Activated B cell treated with CpG ODN at 0.5 μM for 24 hours (primary cell): ENCODE results near the gene GRIK1. TPM values are rescaled to one million over a fixed set of nuclear protein-coding genes. Genes with fewer than 3 reads are reported as not detected.

Experiments used
- ATAC-seq: fragments of 200-7000 bp; cut with Tn5 transposase; one replicate; pipeline ENCODE4 v1.10.0; 2021; ENCODE audit warnings: low read depth, mild to moderate bottlenecking, moderate library complexity
- CTCF ChIA-PET: fragments of 350-600 bp; sonication (Branson Sonifier 250); formaldehyde crosslinking; loops from one replicate; lab custom pipeline; 2021; ENCODE audit warnings: antibody characterized with exemption; lab: Charles Lee
- POLR2A ChIA-PET: fragments of 350-600 bp; sonication (Branson Sonifier 250); formaldehyde crosslinking; loops from one replicate; lab custom pipeline; 2021; ENCODE audit warnings: antibody characterized with exemption; lab: Charles Lee
- DNase-seq: peaks from one replicate; pipeline ENCODE4 v3.0.0; 2022
- H3K27ac Mint-ChIP-seq: one replicate; pipeline ENCODE4 v1.8.0; 2020; ENCODE audit warnings: mixed read lengths
- H3K27me3 Mint-ChIP-seq: one replicate; pipeline ENCODE4 v1.8.0; 2021; ENCODE audit warnings: mixed read lengths
- H3K36me3 Mint-ChIP-seq: one replicate; pipeline ENCODE4 v1.8.0; 2021; ENCODE audit warnings: low read depth, mixed read lengths
- H3K4me1 Mint-ChIP-seq: one replicate; pipeline ENCODE4 v1.8.0; 2021; ENCODE audit warnings: mixed read lengths
- H3K4me3 Mint-ChIP-seq: one replicate; pipeline ENCODE4 v1.8.0; 2020; ENCODE audit warnings: mild to moderate bottlenecking, mixed read lengths
- H3K9me3 Mint-ChIP-seq: one replicate; pipeline ENCODE4 v1.8.0; 2020; ENCODE audit warnings: mixed read lengths
- intact Hi-C: fragments of 100-400 bp; cut with micrococcal nuclease; formaldehyde crosslinking; loops from one replicate; pipeline ENCODE4 v1.15.1; 2024
- total RNA-seq: library from RNA; stranded (reverse); gene quantifications from 2 replicates; pipeline ENCODE4 v1.2.3, GENCODE V29; 2022
- TF ChIP-seq, protein P1 (sequence below): fragments of 200-600 bp; IDR thresholded peaks from one replicate; pipeline ENCODE4 v1.8.0; 2022; ENCODE audit warnings: antibody characterized with exemption, mild to moderate bottlenecking

The GRIK1 gene
- total RNA-seq, 1 donor from 2014 or later, result not detected

DNA sequence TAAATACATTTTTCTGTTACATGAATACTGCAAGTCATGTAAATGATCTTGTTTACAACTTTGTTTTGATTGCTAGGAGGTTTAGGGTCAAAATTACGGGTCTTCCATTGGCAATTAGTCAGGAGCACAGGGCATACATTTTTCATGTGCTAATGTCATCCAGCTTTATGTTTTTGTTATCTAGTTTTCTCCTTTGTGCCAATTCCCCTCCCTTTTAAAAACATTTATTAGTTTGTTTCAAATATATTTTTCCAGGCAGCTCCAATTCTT is 280.9 kb downstream of the GRIK1 start:
- H3K27me3 Mint-ChIP-seq, result no peaks in the 10 kb centered on the region
- no peak overlapping the region for H3K27ac Mint-ChIP-seq
- H3K4me1 Mint-ChIP-seq, result peaks cover 6% of the 10 kb centered on the region
- H3K36me3 Mint-ChIP-seq, result no peaks in the 10 kb centered on the region
- H3K9me3 Mint-ChIP-seq, result no peaks in the 10 kb centered on the region
- CTCF ChIA-PET, result no interaction called here
- POLR2A ChIA-PET, result no interaction called here
- intact Hi-C loops, result no loop called here
- ATAC-seq (no peak), DNase-seq (no peak)
- H3K4me3 Mint-ChIP-seq, result no peak overlapping the region
- TF ChIP-seq, protein P1, sequence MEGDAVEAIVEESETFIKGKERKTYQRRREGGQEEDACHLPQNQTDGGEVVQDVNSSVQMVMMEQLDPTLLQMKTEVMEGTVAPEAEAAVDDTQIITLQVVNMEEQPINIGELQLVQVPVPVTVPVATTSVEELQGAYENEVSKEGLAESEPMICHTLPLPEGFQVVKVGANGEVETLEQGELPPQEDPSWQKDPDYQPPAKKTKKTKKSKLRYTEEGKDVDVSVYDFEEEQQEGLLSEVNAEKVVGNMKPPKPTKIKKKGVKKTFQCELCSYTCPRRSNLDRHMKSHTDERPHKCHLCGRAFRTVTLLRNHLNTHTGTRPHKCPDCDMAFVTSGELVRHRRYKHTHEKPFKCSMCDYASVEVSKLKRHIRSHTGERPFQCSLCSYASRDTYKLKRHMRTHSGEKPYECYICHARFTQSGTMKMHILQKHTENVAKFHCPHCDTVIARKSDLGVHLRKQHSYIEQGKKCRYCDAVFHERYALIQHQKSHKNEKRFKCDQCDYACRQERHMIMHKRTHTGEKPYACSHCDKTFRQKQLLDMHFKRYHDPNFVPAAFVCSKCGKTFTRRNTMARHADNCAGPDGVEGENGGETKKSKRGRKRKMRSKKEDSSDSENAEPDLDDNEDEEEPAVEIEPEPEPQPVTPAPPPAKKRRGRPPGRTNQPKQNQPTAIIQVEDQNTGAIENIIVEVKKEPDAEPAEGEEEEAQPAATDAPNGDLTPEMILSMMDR, result no peak

DNA sequence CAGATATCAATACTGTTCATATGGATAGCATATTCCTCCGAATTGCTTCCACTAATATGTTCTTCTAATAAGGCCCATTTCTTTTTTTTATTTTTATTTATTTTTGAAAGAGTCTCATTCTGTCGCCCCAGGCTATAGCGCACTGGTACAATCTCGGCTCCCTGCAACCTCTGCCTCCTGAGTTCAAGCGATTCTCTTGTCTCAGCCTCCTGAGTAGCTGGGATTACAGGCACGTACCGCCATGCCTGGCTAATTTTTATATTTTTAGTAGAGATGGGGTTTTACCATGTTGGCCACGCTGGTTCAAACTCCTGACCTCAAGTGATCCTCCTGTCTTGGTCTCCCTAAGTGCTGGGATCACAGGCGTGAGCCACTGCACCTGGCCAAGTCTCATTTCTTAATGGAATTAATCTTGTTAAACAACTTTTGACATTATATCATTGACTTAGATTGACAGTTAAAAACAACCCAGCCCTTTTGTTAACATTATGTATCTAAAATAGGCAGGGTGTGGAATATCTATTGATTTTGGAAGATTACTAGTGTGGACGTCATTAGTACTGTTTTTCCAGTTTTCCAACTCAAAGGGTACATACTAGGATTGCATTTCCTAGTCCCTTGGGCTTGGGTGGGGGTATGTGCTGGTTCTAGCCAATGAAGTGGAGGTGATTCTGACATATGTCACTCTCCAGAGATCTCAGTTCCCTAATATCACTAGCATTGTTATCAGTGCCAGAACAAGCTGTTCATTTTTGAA is 281.4 kb downstream of the GRIK1 start:
- H3K27ac Mint-ChIP-seq, result no peak overlapping the region
- ChIA-PET CTCF (no interaction called here), POLR2A (no interaction called here)
- H3K4me3 Mint-ChIP-seq, result no peak overlapping the region
- intact Hi-C loops, result no loop called here
- H3K4me1 Mint-ChIP-seq, result peaks cover 6% of the 10 kb centered on the region
- no peaks in the 10 kb centered on the region for H3K27me3 Mint-ChIP-seq
- ATAC-seq (no peak), DNase-seq (no peak)
- TF ChIP-seq, protein P1, result no peak
- H3K36me3 Mint-ChIP-seq, result no peaks in the 10 kb centered on the region
- H3K9me3 Mint-ChIP-seq, result no peaks in the 10 kb centered on the region

DNA sequence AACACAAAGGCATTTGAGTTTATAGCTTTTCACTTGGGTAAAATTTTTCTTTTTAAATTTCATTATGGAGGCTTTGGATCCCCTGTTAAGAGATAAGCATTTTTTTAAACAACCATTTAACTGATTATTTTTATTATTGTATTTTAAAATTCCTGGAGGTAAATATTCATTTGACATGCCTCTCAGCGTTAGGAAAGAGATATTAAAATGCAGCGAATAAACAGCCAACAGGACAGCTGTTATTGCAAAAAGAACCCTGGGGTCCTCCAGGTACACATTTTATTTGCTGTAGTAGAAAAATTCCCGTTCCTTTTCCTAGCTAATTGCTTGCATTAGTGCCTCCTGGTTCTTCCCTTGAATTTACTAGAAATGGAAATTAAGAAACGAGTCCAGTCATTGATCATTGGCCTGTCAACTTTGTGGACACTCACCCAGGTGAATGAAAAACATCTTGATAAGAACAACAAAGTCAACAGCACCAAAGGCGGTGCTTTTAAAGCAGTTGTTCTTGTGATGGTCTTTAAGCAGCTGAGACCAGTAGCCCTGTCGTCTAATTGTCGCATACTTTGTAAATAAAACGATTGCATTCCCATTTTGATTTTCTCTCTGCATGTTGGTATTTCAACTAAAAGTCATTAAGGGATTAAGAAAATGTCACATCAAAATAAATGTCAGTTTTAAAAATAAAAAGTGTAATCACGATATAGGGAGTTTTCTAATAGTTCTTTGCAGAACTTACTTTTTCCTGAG is 282.4 kb downstream of the GRIK1 start:
- H3K36me3 Mint-ChIP-seq, result no peaks in the 10 kb centered on the region
- TF ChIP-seq, protein P1, result no peak
- ChIA-PET POLR2A (no interaction called here), CTCF (no interaction called here)
- no peak overlapping the region for H3K27ac Mint-ChIP-seq
- peaks cover 6% of the 10 kb centered on the region for H3K4me1 Mint-ChIP-seq
- H3K9me3 Mint-ChIP-seq, result no peaks in the 10 kb centered on the region
- no peaks in the 10 kb centered on the region for H3K27me3 Mint-ChIP-seq
- ATAC-seq (no peak), DNase-seq (no peak)
- no peak overlapping the region for H3K4me3 Mint-ChIP-seq
- intact Hi-C loops, result no loop called here

DNA sequence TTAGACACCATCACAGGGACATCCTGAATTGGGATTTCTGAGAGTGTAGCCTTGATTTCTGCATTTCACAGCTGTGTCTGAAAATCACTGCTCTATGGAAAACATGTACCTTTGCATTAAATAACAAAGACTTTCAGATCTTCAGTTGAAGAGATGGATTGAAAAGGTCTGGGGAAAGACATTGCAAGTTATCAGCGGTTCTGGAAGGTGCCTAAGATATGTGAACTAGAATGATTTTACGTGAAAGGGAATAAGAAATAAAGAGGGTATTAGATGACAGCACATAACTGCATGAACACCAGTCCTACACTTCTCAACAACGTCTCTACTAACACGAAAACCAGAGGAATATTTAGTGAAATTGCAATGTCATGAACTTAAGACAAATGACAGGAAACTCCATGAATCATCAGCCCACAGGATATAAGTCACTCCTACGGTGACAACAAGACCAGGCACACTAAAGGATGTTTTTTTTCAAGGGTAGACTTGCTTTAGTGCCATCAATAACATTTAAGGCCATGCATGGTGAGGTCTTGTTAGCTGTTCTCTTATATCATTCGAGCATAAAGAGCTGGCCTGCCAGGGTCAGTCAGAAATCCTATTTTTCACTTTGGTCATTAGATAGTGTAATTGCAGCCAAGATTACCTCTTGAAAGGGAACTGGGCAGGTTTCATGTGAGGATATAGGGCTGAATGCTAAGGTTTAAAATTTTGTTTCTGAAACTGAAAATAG is 283.1 kb downstream of the GRIK1 start:
- no peaks in the 10 kb centered on the region for H3K9me3 Mint-ChIP-seq
- POLR2A ChIA-PET, result interaction anchor here (0.7 kb wide), 1 partner anchor 162 kb away, joined by 12 read pairs; no protein-coding TSS in a partner anchor
- DNase-seq (no peak), ATAC-seq (no peak)
- no peaks in the 10 kb centered on the region for H3K36me3 Mint-ChIP-seq
- peaks cover 6% of the 10 kb centered on the region for H3K4me1 Mint-ChIP-seq
- intact Hi-C loops, result no loop called here
- TF ChIP-seq, protein P1, result no peak
- H3K27me3 Mint-ChIP-seq, result no peaks in the 10 kb centered on the region
- CTCF ChIA-PET, result no interaction called here
- H3K27ac Mint-ChIP-seq, result no peak overlapping the region
- H3K4me3 Mint-ChIP-seq, result no peak overlapping the region

DNA sequence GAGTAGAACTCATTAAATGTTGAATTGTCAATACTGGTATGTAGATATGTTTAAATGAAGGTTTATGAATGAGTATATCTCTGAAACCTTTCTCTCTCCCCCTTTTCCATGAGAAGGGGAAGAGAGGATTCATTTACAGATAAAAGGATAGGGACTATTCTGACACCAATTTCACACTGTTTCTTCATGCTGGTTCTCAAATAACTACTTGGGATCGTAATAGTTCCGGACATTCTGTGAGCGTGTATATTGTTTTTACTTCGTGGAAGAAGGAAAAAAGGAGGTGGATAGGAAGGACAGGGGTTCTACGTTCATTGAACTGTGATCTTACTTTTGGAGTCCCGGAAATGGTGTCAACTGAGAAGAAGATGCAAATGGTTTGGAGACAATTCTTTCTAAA is 284.2 kb downstream of the GRIK1 start:
- ATAC-seq (no peak), DNase-seq (no peak)
- Mint-ChIP-seq H3K4me1 (peaks cover 6% of the 10 kb centered on the region), H3K4me3 (no peak overlapping the region), H3K27me3 (no peaks in the 10 kb centered on the region), H3K36me3 (no peaks in the 10 kb centered on the region), H3K9me3 (no peaks in the 10 kb centered on the region), H3K27ac (no peak overlapping the region)
- TF ChIP-seq, protein P1, result no peak
- intact Hi-C loops, result no loop called here
- POLR2A ChIA-PET, result no interaction called here
- CTCF ChIA-PET, result no interaction called here
